K562 (cell line): ENCODE measurements around the gene HELLS. TPM values are rescaled to one million over a fixed set of nuclear protein-coding genes. Genes with fewer than 3 reads are reported as not detected.

Experiments used
- ATAC-seq: fragments of 200-7000 bp; cut with Tn5 transposase; 3 replicates; pipeline ENCODE4 v1.9.1; 2020; ENCODE audit warnings: moderate library complexity
- BruUV-seq: library from RNA; stranded (reverse); fragments of 400-500 nt; replicated peaks from 2 replicates; lab custom pipeline; 2021; lab: Mats Ljungman, UMichigan
- CTCF ChIA-PET: fragments of 300-600 bp; formaldehyde crosslinking; extraction: SDS; loops from one replicate; lab custom pipeline; 2021; ENCODE audit warnings: low intra/inter-chr PET ratio; lab: Yijun Ruan, JAX
- POLR2A ChIA-PET: fragments of 300-600, 350-650 bp; sonication (Branson Sonifier 250); formaldehyde crosslinking; extraction: SDS; loops from one replicate; lab custom pipeline; 2021; ENCODE audit warnings: antibody characterized with exemption, inconsistent platforms; lab: Yijun Ruan, JAX
- DNase-seq, 4 experiments: peaks; one replicate each; pipeline versions ENCODE4 v3.0.0 to v3.0.0-alpha.2; 2011 to 2018; ENCODE audit warnings: low spot score in 3 of 4, mixed read lengths in 3 of 4; ENCODE audit errors: extremely low read depth in 1 of 4
- FAIRE-seq: peaks from 2 replicates; lab custom pipeline; 2011; peaks lifted over from hg19 to GRCh38; lab: Jason Lieb, UNC
- H2AFZ ChIP-seq: 2 replicates; pipeline ENCODE4 v1.6.0; 2011; ENCODE audit warnings: low read depth, low read length, control low read depth, inconsistent platforms
- H3K27ac ChIP-seq: fragments of 200-600 bp; 3 replicates; pipeline ENCODE4 v1.8.0; 2011; ENCODE audit warnings: low read depth, mild to moderate bottlenecking, control low read depth, inconsistent platforms, low read length, moderate library complexity, mixed read lengths; ENCODE audit errors: extremely low read depth
- H3K27me3 ChIP-seq, 2 experiments: fragments of 300-600 bp in 1 of 2; 2 replicates in 1 of 2; 3 replicates in 1 of 2; pipeline versions ENCODE4 v1.6.0 to v1.8.0; 2011; ENCODE audit warnings: inconsistent platforms in 2 of 2, low read length in 2 of 2, mild to moderate bottlenecking in 1 of 2, mixed read lengths in 1 of 2, moderate library complexity in 1 of 2; ENCODE audit not compliant: control insufficient read depth in 2 of 2, insufficient read depth in 2 of 2
- H3K36me3 ChIP-seq: fragments of 300-600 bp; 3 replicates; pipeline ENCODE4 v1.8.0; 2011; ENCODE audit warnings: mild to moderate bottlenecking, low read length, inconsistent platforms; ENCODE audit not compliant: control insufficient read depth, insufficient read depth
- H3K4me1 ChIP-seq, 2 experiments: fragments of 200-600 bp in 1 of 2; replicated peaks in 1 of 2; 2 replicates in 1 of 2; 3 replicates in 1 of 2; pipeline versions ENCODE4 v1.5.1 to v1.8.0; 2011; ENCODE audit warnings: inconsistent platforms in 2 of 2, low read length in 2 of 2, mild to moderate bottlenecking in 1 of 2, mixed read lengths in 1 of 2, moderate library complexity in 1 of 2; ENCODE audit not compliant: control insufficient read depth in 2 of 2, insufficient read depth in 2 of 2
- H3K4me2 ChIP-seq: 2 replicates; pipeline ENCODE4 v1.6.1; 2011; ENCODE audit warnings: low read length, control low read depth, inconsistent platforms, mixed read lengths; ENCODE audit not compliant: insufficient read depth
- H3K4me3 ChIP-seq: fragments of 200-600 bp; sonication (generic), shearing (Covaris generic); 2 replicates; pipeline ENCODE4 v1.5.1; 2016; ENCODE audit warnings: control low read depth, inconsistent platforms
- H3K79me2 ChIP-seq: fragments of 200-600 bp; 3 replicates; pipeline ENCODE4 v1.8.0; 2011; ENCODE audit warnings: low read length, inconsistent platforms; ENCODE audit not compliant: control insufficient read depth, insufficient read depth
- H3K9ac ChIP-seq, 2 experiments: 2 replicates each; pipeline versions ENCODE4 v1.6.0 to v1.6.1; 2011; ENCODE audit warnings: low read depth in 2 of 2, low read length in 2 of 2, control low read depth in 1 of 2, inconsistent platforms in 1 of 2, mild to moderate bottlenecking in 1 of 2, mixed read lengths in 1 of 2; ENCODE audit not compliant: insufficient read depth in 1 of 2
- H3K9me1 ChIP-seq: one replicate; pipeline ENCODE4 v1.6.0; 2011; ENCODE audit warnings: inconsistent platforms, mild to moderate bottlenecking, low read length, moderate library complexity; ENCODE audit not compliant: control insufficient read depth, insufficient read depth
- H3K9me3 ChIP-seq: replicated peaks from 2 replicates; pipeline ENCODE4 v1.5.1; 2011; ENCODE audit warnings: low read depth, low read length, inconsistent platforms; ENCODE audit not compliant: control insufficient read depth, insufficient read depth
- H4K20me1 ChIP-seq: replicated peaks from 2 replicates; pipeline ENCODE4 v1.6.1; 2011; ENCODE audit warnings: low read length, inconsistent platforms, mixed read lengths; ENCODE audit not compliant: control insufficient read depth, insufficient read depth
- DDX20 ChIP-seq: fragments of 450-650 bp; IDR thresholded peaks from 2 replicates; pipeline ENCODE4 v1.6.1; 2016; ENCODE audit warnings: missing genetic modification characterization, low read depth, mild to moderate bottlenecking, missing compliant biosample characterization, moderate library complexity
- HCFC1 ChIP-seq: IDR thresholded peaks from 2 replicates; pipeline ENCODE4 v1.6.1; 2012; ENCODE audit warnings: low read depth, low read length, improper control_type of control experiment
- HINFP ChIP-seq: fragments of 450-650 bp; conservative IDR thresholded peaks from 2 replicates; pipeline ENCODE4 v1.6.1; 2016; ENCODE audit warnings: missing genetic modification characterization, low read depth, mild to moderate bottlenecking, control low read depth, missing compliant biosample characterization
- HLTF ChIP-seq: fragments of 450-650 bp; IDR thresholded peaks from 2 replicates; pipeline ENCODE4 v1.6.1; 2016
- KAT7 ChIP-seq: sonication (generic); formaldehyde crosslinking; IDR thresholded peaks from 2 replicates; pipeline ENCODE4 v1.8.0; 2022; ENCODE audit warnings: missing genetic modification reagents, mild to moderate bottlenecking, borderline replicate concordance
- MCM3 ChIP-seq: fragments of 450-650 bp; IDR thresholded peaks from 2 replicates; pipeline ENCODE4 v1.6.1; 2016
- PHF8 ChIP-seq: fragments of 200-600 bp; sonication (generic); IDR thresholded peaks from 2 replicates; pipeline ENCODE4 v1.6.1; 2012; ENCODE audit warnings: mixed run types, mild to moderate bottlenecking, inconsistent platforms, low read length, moderate library complexity, borderline replicate concordance
- SMARCB1 ChIP-seq: IDR thresholded peaks from 2 replicates; pipeline ENCODE4 v1.6.1; 2011; ENCODE audit warnings: improper control_type of control experiment, low read depth; ENCODE audit not compliant: insufficient read length
- ZHX1 ChIP-seq: fragments of 150-350 bp; conservative IDR thresholded peaks from 2 replicates; pipeline ENCODE4 v1.6.1; 2014; ENCODE audit warnings: low read length
- WGBS: fragments of 100-300 bp; shearing (Covaris generic); methylation state at CpG from one replicate; pipeline ENCODE4 v1.1.6; 2016; ENCODE audit warnings: low coverage, mixed read lengths; ENCODE audit not compliant: insufficient coverage; ENCODE audit errors: missing lambda C conversion rate; 5-methylcytosine and 5-hydroxymethylcytosine counted together
- in situ Hi-C: fragments of 300-500 bp; cut with MboI; formaldehyde crosslinking; loops from 4 replicates; pipeline ENCODE4 v1.15.0; 2018; ENCODE audit warnings: inconsistent platforms, mixed read lengths
- intact Hi-C: fragments of 100-400 bp; cut with micrococcal nuclease; formaldehyde crosslinking; loops from 2 replicates; pipeline ENCODE4 v1.14.2; 2022
- polyA plus RNA-seq, 8 experiments: library from polyadenylated mRNA; depleted of rRNA in 4 of 8; stranded (reverse) in 5 of 8; unstranded in 3 of 8; fragments of >200 nt; fragmentation: Nextera tagmentation in 2 of 8; fragmentation: Illumina TruSeq in 1 of 8; extraction: Ambion mirVana in 2 of 8; extraction: Trizol in 1 of 8; gene quantifications; 2 replicates each; pipeline versions ENCODE4 v1.2.1 to v1.2.3, GENCODE V29; 2011 to 2014; ENCODE audit warnings: inconsistent platforms in 1 of 8, missing spikeins in 1 of 8
- total RNA-seq, 7 experiments: library from RNA; depleted of rRNA in 6 of 7; stranded (reverse); fragments of >200 nt in 6 of 7; fragmentation: Illumina TruSeq in 2 of 7; extraction: Trizol in 2 of 7; gene quantifications; 2 replicates each; pipeline versions ENCODE4 v1.2.1 to v1.2.3, GENCODE V29; 2011 to 2021; ENCODE audit warnings: low replicate concordance in 1 of 7

HELLS gene
- total and polyA plus RNA-seq, 9 of the 15 experiments (the other 6 are each of a cell fraction or from before 2014, with no cell fraction given), result 8.8 to 52.1 (median 24.7) TPM

GRCh38 chr10:94626476-94626875, 80.9 kb downstream of the HELLS start:
- no TSS peak for BruUV-seq

More at GRCh38 chr10:94626476-94626875, 80.9 kb downstream of the HELLS start:
- Histone ChIP-seq H3K27ac (no peak overlapping the region), H3K4me1 (no peaks in the 10 kb centered on the region), H3K9me1 (no peaks in the 10 kb centered on the region), H3K9ac (no peak overlapping the region), H3K36me3 (no peaks in the 10 kb centered on the region), H3K4me2 (no peak overlapping the region), H3K4me3 (no peak overlapping the region), H3K27me3 (no peaks in the 10 kb centered on the region), H3K9me3 (no peaks in the 10 kb centered on the region), H2AFZ (no peak overlapping the region), H3K79me2 (no peaks in the 10 kb centered on the region), H4K20me1 (no peaks in the 10 kb centered on the region)
- CTCF ChIA-PET, result no interaction called here
- no peak for TF ChIP-seq HINFP (tag)
- no peak for TF ChIP-seq ZHX1
- TF ChIP-seq DDX20 (tag), result no peak
- no peak for TF ChIP-seq HLTF
- TF ChIP-seq MCM3, result no peak
- TF ChIP-seq PHF8, result no peak
- TF ChIP-seq SMARCB1, result no peak
- TF ChIP-seq KAT7, result no peak
- TF ChIP-seq HCFC1, result no peak
- POLR2A ChIA-PET, result no interaction called here
- in situ Hi-C loops (no loop called here), intact Hi-C loops (no loop called here)
- 32% methylated on average over 2 of the region's 2 CpGs for WGBS
- ATAC-seq (no peak), DNase-seq (no peak), FAIRE-seq (no peak)
